H1 (cell line): Measurements from ENCODE around the gene RBM25. TPM values are rescaled to one million over a fixed set of nuclear protein-coding genes. Genes with fewer than 3 reads are reported as not detected.
A peak's percentile ranks its signal among the peaks of the same experiment; 100 is the strongest.

Experiments used
- CHD7 ChIP-seq: fragments of 300-600 bp; sonication (generic); IDR thresholded peaks from 2 replicates; pipeline ENCODE4 v1.7.1; 2012; ENCODE audit warnings: low read length, moderate library complexity, mild to moderate bottlenecking, inconsistent platforms; ENCODE audit not compliant: insufficient replicate concordance
- CTBP2 ChIP-seq: IDR thresholded peaks from 2 replicates; pipeline ENCODE4 v1.7.0; 2011; ENCODE audit warnings: borderline replicate concordance, mild to moderate bottlenecking, moderate library complexity, mixed read lengths, low read length; ENCODE audit not compliant: insufficient read depth, insufficient read length
- E2F6 ChIP-seq: IDR thresholded peaks from 2 replicates; pipeline ENCODE4 v1.6.1; 2012; ENCODE audit warnings: inconsistent platforms
- GABPA ChIP-seq: IDR thresholded peaks from 2 replicates; pipeline ENCODE4 v1.6.1; 2011; ENCODE audit warnings: mild to moderate bottlenecking, low read length, moderate library complexity, borderline replicate concordance; ENCODE audit not compliant: insufficient read depth
- MAFK ChIP-seq: IDR thresholded peaks from 2 replicates; pipeline ENCODE4 v1.6.1; 2012; ENCODE audit warnings: low read depth, mild to moderate bottlenecking, improper control_type of control experiment, low read length
- RBBP5 ChIP-seq: IDR thresholded peaks from 2 replicates; pipeline ENCODE4 v1.7.1; 2012; ENCODE audit warnings: low read depth, mild to moderate bottlenecking, inconsistent platforms, low read length, moderate library complexity, borderline replicate concordance
- SIRT6 ChIP-seq: IDR thresholded peaks from one replicate; pipeline ENCODE4 v1.7.1; 2012; ENCODE audit warnings: low read length, inconsistent platforms
- TAF1 ChIP-seq: IDR thresholded peaks from 2 replicates; pipeline ENCODE4 v1.6.1; 2011; ENCODE audit warnings: mild to moderate bottlenecking, low read depth, low read length
- TAF7 ChIP-seq: optimal IDR thresholded peaks from 2 replicates; pipeline ENCODE3; 2011; ENCODE audit warnings: low read depth, mild to moderate bottlenecking, inconsistent platforms, low read length, moderate library complexity, borderline replicate concordance
- TCF12 ChIP-seq: IDR thresholded peaks from 2 replicates; pipeline ENCODE4 v1.6.1; 2011; ENCODE audit warnings: low read depth, mild to moderate bottlenecking, low read length
- polyA plus RNA-seq, 7 experiments: library from polyadenylated mRNA; depleted of rRNA in 3 of 7; stranded (reverse) in 5 of 7; unstranded in 2 of 7; fragments of >200 nt in 5 of 7; fragments of 200-250 nt in 2 of 7; gene quantifications; 1 replicate in 5 of 7; 2 replicates in 1 of 7; 4 replicates in 1 of 7; pipeline versions ENCODE4 v1.2.1 to v1.2.3, GENCODE V29; 2011 to 2013; ENCODE audit warnings: missing spikeins in 2 of 7, mixed read lengths in 2 of 7
- total RNA-seq: library from RNA; stranded (reverse); fragmentation: NEBNext Ultra II Directional; extraction: Animal tissue kit (Norgen Biotek cat#: 25700); gene quantifications from 2 replicates; pipeline ENCODE4 v1.2.1, GENCODE V29; 2021

The RBM25 gene
- total and polyA plus RNA-seq, 2 of the 8 experiments (the other 6 are each of a cell fraction or from before 2014, with no cell fraction given) = 25.6 to 134 TPM

GRCh38 chr14:73026845-73027542 lies 31.3 kb upstream of the RBM25 start, which contains the start of gene ZFYVE1 (continued):
- peak; percentile 59; the same call in 1 of the 2 replicates for TF ChIP-seq RBBP5
- TF ChIP-seq GABPA = no peak
- TF ChIP-seq TAF7 = no peak
- TF ChIP-seq TCF12 = no peak
- peak; percentile 77; the same call in 1 of the 2 replicates for TF ChIP-seq TAF1
- TF ChIP-seq SIRT6 = no peak
- TF ChIP-seq CTBP2 = no peak
- TF ChIP-seq E2F6 = no peak
- TF ChIP-seq CHD7 = no peak
- no peak for TF ChIP-seq MAFK
